ENCODE data around the gene OR2G2.

Gene OR2G2, protein sequence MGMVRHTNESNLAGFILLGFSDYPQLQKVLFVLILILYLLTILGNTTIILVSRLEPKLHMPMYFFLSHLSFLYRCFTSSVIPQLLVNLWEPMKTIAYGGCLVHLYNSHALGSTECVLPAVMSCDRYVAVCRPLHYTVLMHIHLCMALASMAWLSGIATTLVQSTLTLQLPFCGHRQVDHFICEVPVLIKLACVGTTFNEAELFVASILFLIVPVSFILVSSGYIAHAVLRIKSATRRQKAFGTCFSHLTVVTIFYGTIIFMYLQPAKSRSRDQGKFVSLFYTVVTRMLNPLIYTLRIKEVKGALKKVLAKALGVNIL

DNA sequence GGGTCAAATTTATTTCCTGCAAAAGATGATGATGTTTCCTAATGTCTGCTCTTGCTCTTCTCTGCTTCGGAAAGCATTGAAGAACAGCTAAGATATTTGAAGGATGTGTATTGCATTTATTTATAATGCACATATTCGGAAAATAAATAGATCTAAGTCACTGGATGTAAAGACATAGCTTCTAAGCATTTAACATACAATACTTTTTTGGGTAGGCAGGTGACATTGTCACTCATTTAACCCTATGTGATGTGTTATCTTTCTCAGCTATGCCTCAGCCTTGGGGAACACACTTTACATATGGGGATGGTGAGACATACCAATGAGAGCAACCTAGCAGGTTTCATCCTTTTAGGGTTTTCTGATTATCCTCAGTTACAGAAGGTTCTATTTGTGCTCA is at the start of gene OR2G2:
TSS of gene OR2G2 (plus strand) at position 301 of the 400 bp plus-strand sequence. CDS start at position 301, 0 bp downstream.
- FAIRE-seq: no peak

DNA sequence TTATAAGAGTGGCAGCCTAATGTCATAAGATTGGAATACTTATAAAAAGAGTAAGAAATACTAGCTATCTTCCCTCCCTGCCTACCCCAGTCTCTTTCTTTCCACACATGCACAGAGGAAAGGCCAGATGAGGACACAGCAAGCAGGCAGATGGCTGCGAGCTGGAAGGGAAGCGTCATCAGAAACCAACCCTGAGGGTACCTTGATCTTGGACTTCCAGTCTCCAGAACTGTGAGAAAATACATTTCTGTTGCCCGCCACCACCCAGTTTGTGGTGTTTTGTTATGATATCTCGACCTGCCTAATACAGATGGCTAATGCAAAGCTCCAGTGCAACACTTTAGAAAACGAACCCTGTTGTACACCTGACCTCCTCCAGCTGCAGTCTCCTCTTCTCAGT is 49.6 kb upstream of the OR2G2 start:
- no peak for FAIRE-seq

DNA sequence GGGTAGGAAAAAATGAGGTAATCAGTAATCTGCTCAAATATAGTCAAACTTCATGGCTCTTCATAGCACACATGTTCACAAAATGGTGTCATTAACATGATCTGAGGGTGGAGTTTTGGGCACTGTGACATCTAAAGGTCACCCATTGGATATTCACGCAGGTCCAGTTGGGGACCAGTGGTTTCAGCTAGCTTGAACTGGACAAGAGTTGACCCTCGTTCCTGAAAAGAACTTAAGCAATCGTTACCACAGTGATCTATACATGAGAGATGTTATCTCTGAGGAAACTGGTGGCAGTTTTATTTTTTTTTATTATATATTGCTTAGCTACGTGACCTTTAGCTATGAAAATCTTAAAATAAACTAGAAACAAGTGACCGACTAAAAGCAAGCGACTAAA is 48.9 kb upstream of the OR2G2 start:
- no peak for FAIRE-seq

DNA sequence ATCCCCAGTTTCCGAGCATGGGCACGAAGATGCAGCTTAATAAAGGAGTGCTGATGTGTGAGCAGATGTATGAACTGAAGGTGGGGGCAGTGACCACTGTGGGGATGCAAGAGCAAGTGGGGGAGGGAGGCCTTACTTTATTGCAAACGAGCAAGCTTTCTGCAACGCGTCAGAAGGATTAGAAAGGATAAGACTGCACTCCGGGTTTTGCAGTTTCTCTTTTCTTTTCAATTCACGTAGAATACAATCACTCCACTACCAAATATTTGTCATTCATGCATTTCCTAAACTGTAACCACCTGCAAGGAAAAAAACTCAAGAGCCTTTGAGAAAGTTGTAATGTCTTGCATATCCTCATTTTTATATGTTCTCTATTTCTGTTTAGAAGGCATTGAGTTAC is 47.6 kb upstream of the OR2G2 start:
- no peak for FAIRE-seq

DNA sequence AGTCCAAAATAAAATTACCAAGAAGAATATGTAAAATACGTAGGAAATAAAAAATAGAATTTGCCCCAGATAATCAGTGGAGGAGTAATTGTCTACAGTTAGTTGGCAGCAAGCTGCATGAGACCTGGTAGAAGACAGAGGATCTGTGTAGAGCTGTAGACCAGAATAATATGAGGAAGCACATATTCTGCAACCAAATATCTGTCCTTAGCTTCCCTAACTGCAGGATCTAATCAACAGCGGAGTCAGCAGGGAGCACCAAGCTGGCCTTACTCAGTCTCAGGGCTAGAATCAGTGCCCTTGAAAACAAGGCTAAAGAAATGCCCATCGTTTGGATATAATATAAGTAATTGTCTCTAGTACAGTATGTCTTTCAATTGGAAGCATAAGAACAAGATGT is 45.3 kb upstream of the OR2G2 start:
- FAIRE-seq: no peak

DNA sequence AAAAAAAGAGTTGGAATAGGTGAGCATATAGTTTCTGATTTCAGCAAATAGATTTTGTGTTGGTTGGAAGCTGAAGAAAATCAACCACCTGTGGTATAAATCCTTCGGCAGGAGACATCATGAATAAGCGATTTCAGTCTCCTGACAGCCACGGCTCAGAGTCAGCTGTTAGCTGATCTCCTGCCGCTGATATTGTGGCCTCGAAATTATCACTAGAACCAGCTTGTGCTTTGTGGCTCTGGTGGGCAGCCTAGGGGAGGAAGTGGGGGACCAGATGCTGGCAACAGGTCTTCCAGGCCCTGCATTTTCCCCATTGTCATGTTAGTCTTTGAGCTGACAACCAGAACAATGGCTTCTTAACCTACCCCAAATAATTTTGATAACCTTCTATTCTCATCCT is 40.1 kb upstream of the OR2G2 start:
- no peak for FAIRE-seq

DNA sequence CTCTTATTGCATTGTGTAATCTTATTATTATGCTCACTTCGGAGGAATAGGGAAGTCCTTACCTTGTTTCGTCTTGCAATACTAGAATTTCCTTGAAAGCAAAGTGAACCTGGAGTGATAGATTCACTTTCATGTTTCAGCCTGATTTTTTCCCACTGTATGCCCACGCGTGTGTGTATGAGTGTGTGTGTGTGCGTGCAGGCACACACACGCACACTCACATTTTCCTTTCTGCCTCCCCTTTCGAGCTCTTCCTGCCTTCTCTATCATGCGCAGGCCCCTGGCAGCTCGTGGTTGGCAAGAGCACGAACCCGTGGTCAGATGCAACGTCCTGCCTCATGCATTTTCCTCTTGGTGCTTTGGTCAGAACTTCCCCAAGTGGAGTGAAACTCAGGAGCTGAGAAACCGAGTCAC is 39.4 kb upstream of the OR2G2 start, which contains the start of gene GCSAML:
TSS of gene GCSAML (plus strand) at position 366 of the 414 bp plus-strand sequence. CDS start 58 bp downstream, outside the sequence.
- FAIRE-seq: no peak

DNA sequence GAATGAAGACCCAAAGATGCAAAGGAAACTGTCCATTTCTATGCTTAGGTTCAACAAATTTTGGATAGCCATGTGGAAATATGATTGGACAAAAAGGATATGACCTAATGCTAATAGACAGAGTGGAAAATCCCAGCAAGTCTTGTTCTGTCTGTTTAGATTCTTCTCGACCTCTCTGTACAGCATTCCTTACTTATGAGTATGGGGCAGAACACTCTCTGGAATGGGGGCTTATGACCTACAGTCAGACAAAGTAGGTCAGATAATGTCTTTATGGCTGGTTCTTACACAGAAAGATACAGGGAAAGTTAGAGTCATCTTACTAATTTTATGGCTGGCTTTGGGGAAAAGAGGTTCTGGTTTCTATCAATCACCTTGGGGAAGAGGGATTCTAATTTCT is 36.4 kb upstream of the OR2G2 start:
- no peak for FAIRE-seq

DNA sequence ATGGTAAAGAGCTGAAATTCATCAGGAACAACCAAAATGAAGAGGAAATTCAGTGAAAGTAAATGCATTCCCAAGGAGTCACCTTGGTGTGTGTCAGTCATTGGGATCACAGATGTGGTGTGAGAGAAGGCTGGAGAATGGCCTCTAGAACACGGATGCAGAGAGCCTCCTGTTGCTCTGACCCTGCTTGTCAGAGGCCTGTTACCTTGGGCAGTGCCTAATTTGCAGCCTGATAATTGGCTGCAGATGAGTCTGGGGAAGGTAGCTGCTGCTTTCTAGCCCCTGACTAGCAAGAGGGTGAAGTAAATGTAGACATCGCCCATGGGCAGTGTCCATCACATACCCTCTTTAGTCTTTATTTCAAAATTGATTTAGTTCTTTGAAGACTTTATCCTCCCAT is 35.9 kb upstream of the OR2G2 start:
- FAIRE-seq: no peak

DNA sequence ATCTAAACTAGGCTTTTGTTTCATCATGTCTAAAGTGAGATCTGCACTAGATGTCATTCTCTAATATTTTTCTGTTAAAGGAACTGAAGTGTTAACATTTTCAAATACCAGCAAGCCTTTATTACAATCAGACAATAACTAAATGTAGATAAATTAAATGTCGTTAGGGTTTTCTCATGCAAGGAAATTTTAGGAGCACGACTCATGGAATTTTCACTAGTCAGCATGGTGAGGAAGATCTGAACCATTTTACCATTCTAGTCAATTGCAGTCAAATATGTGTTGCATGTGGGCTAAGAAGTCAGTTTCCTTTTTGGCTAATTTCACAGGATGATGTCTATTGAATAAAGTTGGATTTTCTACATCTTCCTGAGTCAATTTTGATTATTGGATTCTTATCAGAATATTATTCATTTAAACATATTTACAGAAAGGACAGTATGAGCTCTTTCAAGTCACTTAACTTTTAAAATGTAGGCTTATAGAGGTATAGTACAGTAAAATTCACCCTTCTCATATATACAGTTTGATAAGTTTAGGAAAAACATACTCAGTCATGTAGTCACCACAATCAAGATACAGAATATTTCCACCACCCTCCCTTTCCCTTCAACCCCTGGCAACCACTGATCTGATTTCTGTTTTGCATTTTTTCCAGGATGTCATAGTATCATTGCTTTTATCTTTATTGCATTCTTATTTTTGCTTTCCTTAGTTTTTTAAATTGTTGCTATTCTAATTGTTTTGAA is 30.1 kb upstream of the OR2G2 start:
- no peak for FAIRE-seq

DNA sequence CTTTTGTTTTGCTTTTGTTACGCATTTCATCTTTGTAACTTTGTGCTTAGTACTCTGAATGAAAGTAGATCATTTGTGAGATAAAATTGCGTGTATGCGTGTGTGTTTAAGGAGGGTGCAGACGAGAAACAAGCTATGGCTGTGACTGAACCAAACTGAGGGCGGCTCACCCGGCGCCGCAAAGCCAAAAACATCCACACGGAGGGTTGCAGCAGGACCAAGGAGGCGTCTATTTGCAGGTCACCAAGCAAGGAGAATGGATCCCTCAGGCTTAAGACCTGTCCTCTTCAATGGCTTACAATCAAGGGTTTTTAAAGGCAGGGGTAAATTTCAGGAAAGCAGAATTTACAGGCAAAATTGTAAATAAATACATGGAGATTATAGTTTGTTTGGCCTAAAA is 26.4 kb upstream of the OR2G2 start:
- no peak for FAIRE-seq

DNA sequence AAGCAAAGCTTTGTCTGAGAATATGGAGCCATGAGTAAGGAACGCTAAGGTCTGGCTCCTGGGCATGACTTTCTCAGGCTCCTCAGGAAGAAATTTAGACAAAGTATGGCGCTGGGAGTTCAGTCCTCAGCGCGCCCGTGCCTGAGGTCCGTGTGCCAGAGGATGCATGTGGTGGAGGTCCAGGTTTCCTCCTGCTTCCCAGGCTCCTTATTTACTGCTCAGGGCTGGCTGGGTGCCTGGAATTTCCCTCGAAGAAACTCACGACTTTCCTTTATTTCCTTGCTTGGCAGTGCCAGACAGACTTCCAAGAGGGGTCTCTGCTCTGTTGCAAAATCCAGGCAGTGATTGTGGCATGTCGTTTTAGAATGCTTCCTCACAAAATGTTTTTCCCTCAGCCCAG is 26.0 kb upstream of the OR2G2 start:
- FAIRE-seq: no peak

DNA sequence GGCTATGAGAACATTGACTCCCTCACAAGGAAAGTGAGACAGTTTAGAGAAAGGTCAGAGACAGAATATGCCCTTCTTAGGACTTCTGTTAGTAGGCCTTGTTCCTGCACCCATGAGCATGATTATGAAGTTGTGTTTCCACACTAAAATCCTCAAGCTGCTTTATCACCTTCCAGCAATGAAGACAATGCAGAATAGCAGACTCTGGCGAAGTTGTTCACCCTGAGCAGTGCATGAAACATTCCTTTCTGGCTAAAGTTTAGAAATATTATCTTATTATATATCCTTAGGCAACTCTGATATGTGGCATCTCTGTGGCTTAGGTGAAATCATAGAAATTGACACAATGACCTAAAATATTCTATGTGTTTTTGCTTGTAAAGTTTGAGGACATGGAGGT is 13.9 kb upstream of the OR2G2 start:
- FAIRE-seq: no peak

DNA sequence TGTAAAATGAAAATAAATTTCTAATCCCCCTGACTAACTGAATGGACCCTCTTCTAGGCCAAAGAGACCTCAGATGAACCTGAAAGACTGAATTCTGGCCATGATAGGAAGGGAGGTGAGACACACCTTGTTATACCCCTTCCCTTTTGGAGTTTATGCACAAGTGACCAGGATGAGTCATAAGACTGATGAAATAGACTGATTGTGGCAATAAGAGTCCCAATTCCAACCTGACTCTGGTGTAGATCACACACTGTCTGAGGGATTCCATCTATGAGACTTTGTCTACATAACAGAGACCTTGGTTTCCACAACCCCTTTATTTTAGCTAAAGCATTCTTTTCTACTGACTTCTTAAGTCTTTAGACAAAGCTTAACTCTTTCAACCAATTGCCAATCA is 13.5 kb upstream of the OR2G2 start:
- no peak for FAIRE-seq

DNA sequence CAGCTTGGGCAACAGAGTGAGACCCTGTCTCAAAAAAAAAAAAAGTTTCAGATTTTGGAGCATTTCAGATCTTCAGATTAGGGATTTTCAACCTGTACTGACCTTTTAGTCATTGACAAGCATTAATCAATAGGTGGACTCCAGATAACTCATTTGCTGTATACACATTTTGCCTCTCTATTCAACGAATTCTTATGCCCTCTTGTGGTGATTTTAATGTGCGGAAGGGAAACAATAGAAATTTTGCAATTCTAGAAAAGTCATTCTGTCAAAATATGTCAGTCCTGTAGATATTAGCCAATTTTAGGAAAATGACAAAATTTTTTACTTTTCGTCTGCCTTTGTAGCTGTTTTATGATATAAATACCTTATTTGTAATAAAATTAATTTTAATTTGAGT is 11.6 kb upstream of the OR2G2 start:
- no peak for FAIRE-seq

DNA sequence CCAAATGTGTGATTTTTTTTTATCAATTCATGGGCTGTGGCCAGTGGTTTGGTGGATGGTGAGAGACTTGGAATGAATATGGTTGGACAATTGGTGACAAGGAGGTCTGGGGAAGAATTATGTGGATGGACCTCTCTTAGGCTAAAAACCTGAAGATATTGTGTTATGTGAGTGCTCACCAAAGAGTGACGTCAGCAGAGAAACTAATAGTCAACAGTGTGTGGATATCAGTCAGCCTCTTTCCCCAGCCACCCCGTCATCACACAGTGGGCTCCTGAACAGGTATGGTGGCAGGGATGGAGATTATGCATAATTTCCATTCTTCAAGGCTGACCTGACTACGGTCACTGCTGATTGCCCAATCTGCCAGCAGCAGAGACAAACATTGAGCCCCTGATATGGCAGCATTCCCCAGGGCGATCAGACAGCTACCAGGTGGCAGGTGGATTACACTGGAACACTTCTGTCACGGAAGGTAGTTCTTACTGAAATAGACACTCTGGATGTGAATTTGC is 9.2 kb upstream of the OR2G2 start:
- FAIRE-seq: no peak

DNA sequence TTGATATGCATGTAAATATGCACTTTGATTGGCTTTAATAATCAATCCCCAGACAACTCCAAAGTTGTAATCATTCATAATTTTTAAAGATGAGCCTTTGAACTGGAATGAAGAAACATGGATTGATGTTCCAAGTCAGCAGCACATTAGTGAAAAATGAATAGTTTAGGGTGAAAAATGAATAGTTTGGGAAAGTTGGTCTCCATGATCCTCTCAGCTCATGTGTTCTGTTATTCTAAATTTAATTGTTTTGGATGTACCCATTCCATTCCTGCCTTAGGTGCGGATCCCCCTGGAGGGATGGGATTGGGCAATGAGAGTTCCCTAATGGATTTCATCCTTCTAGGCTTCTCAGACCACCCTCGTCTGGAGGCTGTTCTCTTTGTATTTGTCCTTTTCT is 17.1 kb downstream of the OR2G2 start, which contains the start of gene OR2G3:
TSS of gene OR2G3 (plus strand) at position 301 of the 400 bp plus-strand sequence. CDS start at position 301, 0 bp downstream.
- no peak for FAIRE-seq

DNA sequence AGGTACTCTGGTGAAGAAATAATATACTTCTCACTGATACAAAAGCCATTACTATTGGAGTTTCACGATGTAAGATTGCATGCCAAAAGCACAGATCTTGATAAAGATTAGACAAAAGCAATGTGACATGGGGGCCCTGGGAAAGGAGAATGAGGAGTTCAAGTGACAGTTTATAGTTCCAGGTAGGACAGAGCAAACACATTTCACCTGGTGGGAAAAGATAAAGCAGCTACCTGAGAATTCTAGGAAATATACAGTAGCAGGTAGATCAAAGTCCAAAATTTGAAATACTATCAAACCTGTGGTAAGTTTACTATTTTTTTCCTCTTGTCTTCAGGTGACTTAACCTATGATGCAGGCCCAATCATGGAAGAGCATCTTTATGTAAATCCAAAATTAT is 25.2 kb downstream of the OR2G2 start:
- no peak for FAIRE-seq

DNA sequence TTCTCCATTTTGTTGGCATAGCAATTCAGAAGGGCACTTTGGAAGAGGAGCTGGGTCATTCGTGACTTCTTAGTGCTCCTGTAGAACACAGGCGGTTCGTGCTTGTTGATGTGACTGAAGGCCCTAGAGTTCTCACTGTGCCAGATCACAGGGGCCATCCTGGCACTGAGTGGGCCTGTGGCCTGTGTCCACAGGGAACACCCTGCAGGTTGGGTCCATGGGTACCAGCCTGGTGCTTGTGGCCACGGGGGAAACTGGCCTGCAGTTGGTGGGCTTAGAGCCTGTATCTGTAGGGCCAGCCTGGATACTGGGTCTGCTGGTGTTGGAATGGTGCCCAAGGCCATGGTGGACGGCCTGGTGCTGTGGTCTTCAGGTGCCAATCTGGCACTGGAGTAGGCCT is 26.5 kb downstream of the OR2G2 start:
- FAIRE-seq: no peak

DNA sequence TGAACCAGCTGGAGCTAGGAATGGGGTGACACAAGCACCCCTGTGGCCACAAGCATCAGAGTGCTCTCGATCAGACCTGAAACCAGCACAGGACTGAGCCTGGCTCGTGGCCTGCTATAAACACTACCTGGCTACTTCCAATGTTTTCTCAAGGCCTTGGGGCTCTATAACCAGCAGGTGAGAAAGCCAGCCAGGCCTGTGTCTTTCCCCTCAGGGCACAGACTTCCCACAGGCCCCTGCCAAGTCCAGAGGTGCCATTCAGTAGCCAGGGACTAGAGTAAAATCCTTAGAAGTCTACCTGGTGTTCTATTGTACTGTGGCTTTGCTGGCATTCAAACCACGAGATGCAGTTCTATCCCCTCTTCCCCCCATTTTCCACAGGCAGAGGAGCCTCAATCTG is 39.8 kb downstream of the OR2G2 start:
- FAIRE-seq: no peak

DNA sequence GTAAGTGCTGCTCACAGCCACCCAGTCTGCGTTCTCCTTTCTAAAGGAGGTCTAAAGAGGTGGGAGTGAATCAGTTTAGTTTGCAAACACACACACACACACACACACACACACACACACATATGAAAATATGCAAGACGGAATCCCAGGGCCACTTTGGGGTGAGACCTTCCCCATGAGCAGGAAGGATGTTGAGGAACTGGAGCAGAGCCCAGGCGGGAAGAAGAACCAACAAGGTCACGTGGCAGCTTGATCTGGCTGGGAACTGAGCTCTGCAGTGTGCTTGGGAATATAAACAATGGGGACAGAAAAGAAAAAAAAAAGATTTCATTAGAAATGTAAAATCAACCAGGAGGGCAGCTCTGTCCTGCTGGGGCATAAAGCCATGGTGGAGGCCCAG is 49.9 kb downstream of the OR2G2 start:
- FAIRE-seq: no peak

DNA sequence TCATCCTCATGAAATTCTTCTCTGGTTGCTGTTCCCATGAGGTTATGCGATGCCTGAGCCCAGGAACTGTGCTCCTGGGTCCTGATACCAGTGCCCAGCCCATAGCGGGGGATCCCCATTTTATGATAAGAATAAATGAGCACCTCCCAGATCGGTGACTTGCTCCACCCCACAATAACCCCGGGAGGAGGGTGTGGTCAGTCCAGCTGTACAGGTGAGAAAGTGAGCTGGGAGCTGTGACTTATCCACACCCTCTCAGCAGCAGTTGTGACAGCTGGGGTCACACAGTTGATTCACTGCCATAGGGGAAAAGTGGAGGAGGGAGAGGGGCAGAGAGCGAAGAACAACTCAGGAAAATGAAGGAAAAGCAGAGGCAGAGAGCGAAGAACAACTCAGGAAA is 50.6 kb downstream of the OR2G2 start:
- no peak for FAIRE-seq
